Epidermal melanocyte (primary cell): ENCODE results near the gene GABBR2.
A peak's percentile ranks its signal among the peaks of the same experiment; 100 is the strongest.

Experiments
- DNase-seq: peaks from one replicate; pipeline ENCODE4 v3.0.0; 2011; ENCODE audit warnings: low spot score; ENCODE audit not compliant: insufficient read length

GABBR2 gene

GRCh38 chr9:98263482-98264357 is 445.0 kb downstream of the GABBR2 start:
- peak; percentile 69 for DNase-seq

DNA sequence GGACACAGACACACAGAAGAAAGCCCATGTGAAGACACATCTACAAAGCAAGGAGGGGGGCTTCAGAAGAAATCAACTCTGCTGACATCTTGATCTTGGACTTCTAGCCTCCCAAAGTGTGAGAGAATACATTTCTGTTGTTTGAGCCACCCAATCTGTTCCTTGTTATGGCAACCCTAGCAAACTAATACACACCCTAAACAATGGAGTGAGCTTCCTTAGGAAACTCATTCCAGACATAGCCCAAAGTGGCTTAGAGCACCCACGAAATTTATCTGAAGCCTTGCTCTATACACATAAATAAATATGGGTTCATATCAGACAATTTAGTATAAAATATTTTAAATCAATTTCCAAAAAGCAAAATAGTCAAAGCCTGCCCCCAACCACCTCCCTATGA is 445.7 kb downstream of the GABBR2 start:
- no peak for DNase-seq

DNA sequence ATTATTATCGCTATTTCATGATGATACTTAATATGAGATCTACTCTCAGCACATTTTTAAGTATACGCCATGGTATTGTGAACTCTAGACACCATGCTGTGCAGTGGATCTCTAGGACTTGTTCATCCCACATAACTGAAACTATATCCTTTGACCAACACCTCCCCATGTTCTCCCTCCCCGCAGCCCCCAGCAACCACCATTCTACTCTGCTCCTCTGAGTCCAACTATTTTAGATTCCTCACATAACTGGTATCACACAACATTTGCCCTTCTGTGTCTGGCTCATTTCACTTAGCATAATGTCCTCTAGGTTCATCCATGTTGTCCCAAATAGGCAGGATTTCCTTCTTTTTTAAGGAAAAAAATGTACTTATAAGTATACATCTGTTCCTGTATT is 446.7 kb downstream of the GABBR2 start:
- DNase-seq = no peak

DNA sequence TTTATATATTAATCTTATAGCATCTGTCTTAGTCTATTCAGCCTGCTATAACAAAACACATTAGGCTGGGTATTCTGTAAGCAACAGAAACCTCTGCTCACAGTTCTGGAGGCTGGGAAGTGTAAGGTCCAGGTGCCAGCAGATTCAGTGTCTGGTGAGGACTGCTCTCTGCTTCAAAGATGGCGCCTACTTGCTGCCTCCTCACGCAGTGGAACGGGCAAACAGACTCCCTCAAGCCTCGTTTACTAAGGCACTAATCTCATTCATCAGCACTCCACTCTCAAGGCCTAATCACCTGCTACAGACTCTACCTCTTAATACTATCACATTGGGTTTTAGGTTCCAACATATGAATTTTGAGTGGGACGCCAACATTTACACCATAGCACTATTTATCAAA is 448.1 kb downstream of the GABBR2 start:
- no peak for DNase-seq

GRCh38 chr9:98259791-98260190 is 448.9 kb downstream of the GABBR2 start:
- DNase-seq = no peak

DNA sequence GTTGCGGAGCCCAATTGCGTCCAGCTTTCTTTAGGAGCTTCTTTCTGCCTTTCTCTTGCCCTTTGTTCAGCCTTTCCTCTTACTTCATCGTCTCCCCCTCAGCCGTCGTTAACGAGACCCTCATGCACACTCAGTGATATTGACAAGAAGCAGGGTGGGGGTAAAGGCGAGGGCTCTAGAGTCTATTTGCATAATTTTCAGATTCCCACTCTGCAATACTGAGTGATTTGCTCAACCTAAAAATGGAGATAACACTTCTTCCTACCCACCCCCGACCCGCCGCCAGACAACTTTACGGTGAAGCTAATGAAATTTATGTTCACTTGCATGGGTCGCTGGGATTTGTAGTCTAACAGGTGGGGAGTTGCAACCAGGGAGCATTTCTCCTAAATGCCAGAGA is 452.0 kb downstream of the GABBR2 start:
- no peak for DNase-seq

GRCh38 chr9:98255578-98256296 is 453.0 kb downstream of the GABBR2 start, which contains the start of gene TBC1D2:
Gene TBC1D2 (minus strand): TSS chr9:98255649. CDS start chr9:98255541, 108 bp downstream.
- peak; percentile 88 for DNase-seq

DNA sequence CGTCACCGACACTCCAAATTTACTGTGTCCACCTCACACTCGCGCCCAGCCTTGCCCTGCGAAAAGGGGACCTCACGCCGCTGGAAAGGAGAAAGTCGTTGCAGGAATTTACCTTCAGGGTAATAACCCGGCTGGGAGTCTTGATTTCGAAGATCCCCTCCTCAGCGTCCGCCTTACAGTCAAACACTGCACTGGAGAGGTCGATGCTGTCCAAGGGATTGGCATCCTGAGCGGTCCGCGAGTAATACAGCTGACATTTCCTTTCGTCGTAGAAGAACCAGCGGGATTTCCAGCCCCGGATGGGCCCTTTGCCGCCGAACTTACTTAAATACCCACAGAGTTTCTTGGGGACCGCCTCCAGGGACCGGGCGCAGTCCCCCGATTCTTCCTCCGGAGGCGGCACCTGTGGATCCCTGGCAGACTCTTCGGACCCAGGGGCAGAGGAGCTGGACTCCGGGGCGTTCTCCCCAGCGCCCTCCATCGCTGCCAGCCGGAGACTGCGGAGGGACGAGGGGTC is 453.6 kb downstream of the GABBR2 start:
- DNase-seq = no peak

DNA sequence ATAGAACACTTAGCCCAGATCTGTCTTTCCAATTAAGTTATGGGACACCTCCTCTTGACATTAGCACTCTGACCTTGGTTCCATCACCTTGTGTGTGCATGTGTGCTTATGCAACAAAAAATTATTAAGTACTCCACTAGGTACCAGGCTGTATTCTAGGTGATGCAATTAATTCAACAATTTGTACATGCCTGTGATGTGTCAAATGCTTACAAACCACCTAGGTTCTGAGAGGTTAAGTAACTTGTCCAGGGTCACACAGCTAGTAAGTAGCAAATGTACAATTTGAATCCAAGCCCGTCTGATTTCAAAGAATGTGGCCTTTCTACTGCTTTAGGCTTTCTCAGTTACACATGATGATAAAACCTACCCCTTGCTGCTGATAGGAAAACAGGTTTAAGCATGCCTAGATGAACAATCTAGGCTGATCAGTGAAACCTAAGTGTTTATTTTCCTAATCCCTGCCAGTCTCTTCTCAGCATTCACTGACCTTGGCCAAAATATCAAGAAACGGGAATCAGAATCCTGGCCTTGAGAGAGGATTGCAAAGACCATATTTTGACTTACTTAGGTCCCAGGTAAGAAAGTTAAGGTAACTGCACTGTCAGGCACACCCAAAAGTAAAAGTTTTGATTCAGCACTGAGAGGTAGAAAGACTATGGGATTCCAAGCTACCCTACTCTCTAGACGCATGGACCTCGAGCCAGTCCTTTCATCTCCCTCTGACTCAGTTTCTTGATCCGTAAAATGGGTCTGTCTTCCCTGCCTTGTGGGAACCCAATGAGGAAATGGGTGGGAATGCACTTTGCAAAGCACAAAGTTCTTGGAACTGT is 454.3 kb downstream of the GABBR2 start:
- no peak for DNase-seq

- DNase-seq = no peak
These were observed 455.2 kb downstream of the GABBR2 start for GRCh38 chr9:98253565-98253964.

DNA sequence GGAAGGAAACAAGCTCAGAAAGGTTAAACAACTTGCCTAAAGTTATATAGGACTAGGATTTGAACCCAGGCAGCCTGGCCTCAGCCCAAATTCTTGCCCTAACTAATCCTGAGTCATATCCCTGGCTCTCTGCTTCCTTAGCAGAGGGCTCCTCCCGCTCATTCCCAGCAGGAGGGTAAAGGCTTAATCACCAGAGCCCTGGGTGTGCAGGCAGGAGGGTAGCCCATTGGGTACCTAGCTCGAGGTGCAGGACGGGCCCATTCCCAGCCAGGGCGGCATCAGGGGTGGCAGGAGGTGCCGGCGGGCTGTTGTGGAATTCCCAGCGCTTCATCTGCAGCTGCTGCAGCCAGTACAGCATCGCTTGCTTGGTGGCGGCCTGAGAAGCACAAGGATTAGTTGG is 457.2 kb downstream of the GABBR2 start:
- no peak for DNase-seq

GRCh38 chr9:98249771-98250170 is 459.0 kb downstream of the GABBR2 start:
- DNase-seq = no peak

DNA sequence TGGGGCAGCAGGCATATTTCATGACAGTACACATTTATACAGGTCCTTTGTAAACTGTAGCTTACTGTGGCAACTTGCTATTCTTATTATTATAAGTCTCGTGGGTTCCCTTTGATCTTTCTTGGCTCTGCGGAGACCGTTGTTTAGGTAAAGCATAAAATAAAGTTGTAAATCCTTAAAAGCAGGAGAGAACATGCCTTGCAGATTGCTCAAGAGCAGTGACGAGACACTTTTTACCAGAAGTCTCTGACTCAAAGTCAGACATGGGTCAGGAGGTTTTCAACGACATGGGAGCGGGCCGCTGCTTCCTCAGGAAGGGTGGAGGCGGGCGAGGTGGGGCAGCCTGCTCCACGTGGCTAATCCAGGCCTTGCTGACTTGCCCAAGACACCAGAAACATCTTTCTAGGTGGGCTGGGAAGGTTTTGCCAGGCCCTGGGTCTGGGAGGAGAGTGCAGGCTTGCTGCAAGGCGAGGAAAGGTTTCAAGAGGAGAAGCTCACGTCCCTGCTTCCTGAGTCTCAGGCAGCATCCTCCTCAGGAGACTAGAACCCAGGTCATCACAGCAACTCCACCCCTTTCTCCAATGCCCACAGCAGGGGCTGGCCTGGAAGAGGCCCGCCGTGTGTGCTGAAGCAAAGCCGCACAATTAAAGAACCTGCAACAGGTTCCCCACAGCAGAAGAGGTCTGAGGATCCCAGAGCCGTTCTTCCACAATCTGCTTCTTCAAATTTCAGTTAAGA is 459.8 kb downstream of the GABBR2 start:
- DNase-seq = peak; percentile 27

DNA sequence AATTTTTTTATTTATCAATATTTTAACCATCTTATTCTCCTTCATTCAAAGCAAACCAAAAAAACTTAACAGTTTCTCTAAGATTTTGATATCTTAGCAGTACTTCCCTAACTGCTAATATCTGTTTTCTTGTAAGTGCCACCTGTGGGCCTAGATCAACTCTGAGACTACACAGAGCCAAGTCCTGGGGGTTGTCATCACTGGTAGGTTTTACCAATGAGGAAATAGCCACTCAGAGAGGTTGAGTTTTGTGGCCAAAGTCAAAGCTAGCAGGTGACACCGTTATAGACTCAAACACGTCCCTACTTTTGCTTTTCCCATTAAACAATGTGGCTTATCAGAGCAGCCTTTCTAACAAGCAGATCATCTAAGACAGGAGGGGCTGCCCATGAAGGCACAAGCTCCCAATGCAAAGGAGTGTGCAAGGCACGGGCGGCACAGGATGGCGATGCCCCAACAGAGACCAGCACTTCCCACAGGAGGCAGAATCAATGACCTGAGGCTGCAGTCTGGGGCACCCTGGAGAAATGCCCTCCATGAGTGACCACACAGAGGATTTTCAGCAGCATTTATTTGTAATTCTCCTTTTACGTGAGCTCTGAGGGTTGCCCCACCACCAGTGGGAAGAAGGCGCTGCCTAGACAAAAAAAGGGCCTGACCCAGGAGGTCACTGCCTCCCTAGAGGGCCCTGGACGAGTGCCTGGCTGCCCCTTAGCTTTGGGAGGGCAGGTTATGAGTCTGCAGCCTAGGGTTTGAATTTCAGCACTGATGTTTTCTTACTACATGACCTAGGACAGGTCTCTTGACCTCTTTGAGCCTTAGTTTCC is 460.7 kb downstream of the GABBR2 start:
- no peak for DNase-seq

- no peak for DNase-seq
These were observed 466.3 kb downstream of the GABBR2 start for GRCh38 chr9:98242426-98242825.

DNA sequence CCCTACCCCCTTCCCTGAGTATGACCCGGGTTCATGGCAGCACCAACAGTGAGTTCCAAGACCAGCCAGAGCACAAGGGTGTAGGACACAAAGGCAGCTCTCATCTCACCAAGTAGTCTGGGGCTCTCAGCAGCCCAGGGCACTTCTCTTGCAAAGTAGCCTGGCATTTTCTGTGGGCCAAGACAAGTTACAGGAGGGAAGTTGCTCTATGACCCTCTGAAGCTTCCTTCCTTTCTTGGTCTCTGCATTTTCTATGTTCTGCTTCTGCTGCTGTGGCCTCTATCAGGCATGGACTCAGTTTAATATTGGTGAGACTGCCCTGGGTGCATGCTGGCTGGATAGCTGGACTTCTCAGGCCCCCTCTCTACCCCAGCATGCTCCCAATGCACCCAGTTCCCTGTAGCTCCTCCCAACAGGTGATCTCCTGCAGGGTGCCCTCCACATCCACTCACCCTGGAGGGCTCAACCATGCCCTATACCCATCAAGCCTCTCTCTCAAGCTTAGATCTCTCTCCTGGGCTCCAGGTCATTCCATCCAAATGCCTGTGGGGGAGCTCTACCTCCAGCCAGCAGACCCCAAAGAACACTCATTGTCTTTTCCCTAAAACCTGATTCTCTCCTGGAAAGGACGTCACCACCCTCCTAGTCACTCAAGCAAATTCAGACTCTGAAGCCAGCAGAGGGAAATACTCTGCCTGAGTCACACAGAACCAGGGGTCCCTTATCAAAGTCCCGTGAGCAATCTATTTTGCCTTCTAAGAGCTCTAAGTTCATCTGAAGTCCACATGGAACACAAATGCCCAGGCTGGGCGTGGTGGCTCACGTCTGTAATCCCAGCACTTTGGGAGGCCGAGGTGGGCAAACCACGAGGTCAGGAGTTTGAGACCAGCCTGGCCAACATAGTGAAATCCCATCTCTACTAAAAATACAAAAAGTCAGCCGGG is 467.1 kb downstream of the GABBR2 start:
- no peak for DNase-seq

DNA sequence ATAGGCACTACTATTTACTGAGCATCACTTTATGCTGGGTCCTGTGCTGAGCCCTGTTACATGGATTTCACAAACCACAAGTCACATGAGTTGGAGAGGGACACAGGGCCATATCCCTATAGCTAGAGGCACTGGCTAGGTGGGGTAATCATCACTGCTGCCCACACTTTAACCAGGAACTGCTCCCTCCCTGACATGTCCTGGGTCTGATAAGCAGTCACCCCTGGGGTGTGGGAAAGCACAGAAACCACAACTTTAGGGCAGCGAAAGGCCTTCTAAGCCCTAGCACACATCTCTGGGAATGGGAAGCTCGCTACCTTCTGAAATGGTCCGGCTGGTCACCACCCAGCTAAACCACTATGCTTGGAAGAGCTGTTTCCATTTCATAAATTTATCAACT is 468.3 kb downstream of the GABBR2 start:
- DNase-seq = no peak
